ENCODE data around the gene C2orf74.
"Not testable (repeated sequence)": the region's sequence is repeated elsewhere in the genome, so short reads cannot be mapped to it uniquely, and the experiment has no call there.

Gene C2orf74

DNA sequence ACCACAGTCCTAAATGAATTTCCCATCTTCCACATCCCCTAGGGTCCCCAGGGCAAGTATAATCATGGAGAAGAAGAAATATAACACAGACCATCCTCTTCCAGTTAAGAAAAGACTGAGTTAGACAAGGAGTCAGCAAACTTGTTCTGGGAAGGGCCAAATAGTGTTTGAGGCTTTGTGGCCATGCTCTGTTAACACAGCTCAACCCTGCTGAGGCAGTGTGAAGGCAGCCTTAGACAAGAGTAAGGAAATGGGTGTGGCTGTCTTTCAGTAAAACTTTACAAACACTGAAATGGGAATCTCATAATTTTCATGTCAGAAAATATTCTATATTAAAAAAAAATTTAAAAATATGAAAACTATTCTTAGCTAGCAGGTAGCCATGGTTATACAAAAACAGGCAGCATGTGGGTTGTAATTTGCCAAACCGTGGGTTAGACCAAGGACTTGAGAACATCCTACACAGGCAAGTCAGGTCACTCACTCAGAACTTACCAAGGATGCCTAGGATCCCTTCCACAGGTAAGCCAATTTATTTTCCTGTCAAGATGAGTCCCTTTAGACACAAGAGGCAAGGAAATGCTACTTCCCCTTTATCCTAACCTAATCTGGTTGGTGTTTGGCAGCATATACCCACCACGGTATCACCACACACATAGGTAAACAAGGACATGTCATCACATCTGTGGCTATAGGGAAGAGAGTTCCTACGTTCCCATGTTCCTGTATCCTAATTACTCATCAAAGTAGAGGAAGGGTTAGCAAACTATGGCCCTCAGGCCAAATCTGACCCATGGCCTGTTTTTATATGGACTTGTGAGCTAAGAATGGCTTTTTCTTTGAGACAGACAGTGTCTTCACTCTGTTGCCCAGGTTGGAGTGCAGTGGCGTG, 31.9 kb downstream of the C2orf74 start:
- H2AFZ ChIP-seq (ENCODE audit: low read length): no peak overlapping the region
- TF ChIP-seq EZH2phosphoT487 (IDR thresholded peaks at IDR 0.05; ENCODE audit: borderline replicate concordance): no peak
- no peak overlapping the region for H3K4me2 ChIP-seq (ENCODE audit: low read depth, low read length, poor library complexity, severe bottlenecking)

DNA sequence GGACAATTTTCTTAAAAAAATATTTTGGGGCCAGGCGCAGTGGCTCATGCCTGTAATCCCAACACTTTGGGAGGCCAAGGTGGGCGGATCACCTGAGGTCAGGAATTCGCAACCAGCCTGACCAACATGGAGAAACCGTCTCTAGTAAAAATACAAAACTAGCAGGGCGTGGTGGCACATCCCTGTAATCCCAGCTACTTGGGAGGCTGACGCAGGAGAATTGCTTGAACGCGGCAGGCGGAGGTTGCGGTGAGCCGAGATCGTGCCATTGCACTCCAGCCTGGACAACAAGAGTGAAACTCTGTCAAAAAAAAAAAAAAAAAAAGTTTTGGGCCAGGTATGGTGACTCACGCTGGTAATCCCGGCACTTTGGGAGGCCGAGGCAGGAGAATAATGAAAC, 32.7 kb downstream of the C2orf74 start:
- H3K4me1 ChIP-seq (ENCODE audit: insufficient read depth, low read length, poor library complexity, severe bottlenecking); H3K9ac ChIP-seq (ENCODE audit: low read depth, low read length, poor library complexity, severe bottlenecking); H4K20me1 ChIP-seq (ENCODE audit: insufficient read depth, low read length, poor library complexity, severe bottlenecking); H3K9me2 ChIP-seq (replicated peaks; ENCODE audit: low read depth, low read length); H3F3A ChIP-seq (ENCODE audit: low read depth); H2AFZ ChIP-seq (ENCODE audit: low read length); H3K9me3 ChIP-seq (ENCODE audit: insufficient read depth, low read depth, low read length); H3K27me3 ChIP-seq (ENCODE audit: insufficient read depth, low read length, poor library complexity, severe bottlenecking); H3K4me2 ChIP-seq (ENCODE audit: low read depth, low read length, poor library complexity, severe bottlenecking); H3K79me2 ChIP-seq (ENCODE audit: insufficient read depth, low read length); H3K4me3 ChIP-seq (ENCODE audit: low read length, poor library complexity, severe bottlenecking): not testable (repeated sequence)
- peaks cover 10% of the 10 kb centered on the region; the same call in 1 of the 2 replicates for H3K36me3 ChIP-seq (ENCODE audit: insufficient read depth, low read length)

More for the DNA sequence above, 31.9 kb downstream of the C2orf74 start:
- Histone ChIP-seq H4K20me1 (ENCODE audit: insufficient read depth, low read length, poor library complexity, severe bottlenecking) (no peaks in the 10 kb centered on the region), H3K9me3 (ENCODE audit: insufficient read depth, low read depth, low read length) (no peaks in the 10 kb centered on the region), H3K36me3 (ENCODE audit: insufficient read depth, low read length) (peaks cover 15% of the 10 kb centered on the region; the same call in 1 of the 2 replicates), H3K4me3 (ENCODE audit: low read length, poor library complexity, severe bottlenecking) (no peak overlapping the region), H3K9ac (ENCODE audit: low read depth, low read length, poor library complexity, severe bottlenecking) (no peak overlapping the region), H3K27me3 (ENCODE audit: insufficient read depth, low read length, poor library complexity, severe bottlenecking) (no peaks in the 10 kb centered on the region), H3K9me2 (replicated peaks; ENCODE audit: low read depth, low read length) (no peaks in the 10 kb centered on the region), H3K79me2 (ENCODE audit: insufficient read depth, low read length) (no peaks in the 10 kb centered on the region), H3F3A (ENCODE audit: low read depth) (no peaks in the 10 kb centered on the region), H3K4me1 (ENCODE audit: insufficient read depth, low read length, poor library complexity, severe bottlenecking) (no peaks in the 10 kb centered on the region)

DNA sequence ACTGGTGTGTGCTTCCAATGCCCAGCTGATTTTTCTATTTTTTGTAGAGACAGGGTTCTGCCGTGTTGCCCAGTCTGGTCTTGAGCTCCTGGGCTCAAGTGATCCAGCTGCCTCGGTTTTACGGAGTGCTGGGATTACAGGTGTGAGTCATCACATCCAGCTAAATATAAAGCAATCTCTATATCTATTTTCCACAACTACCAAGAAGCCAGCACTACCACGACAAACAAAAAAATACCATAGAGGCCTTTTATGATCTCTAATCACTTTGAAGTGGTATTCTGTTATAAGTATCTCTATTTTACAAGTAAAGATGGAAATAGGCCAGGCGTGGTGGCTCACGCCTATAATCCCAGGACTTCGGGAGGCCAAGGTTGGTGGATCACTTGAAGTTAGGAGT, 34.7 kb downstream of the C2orf74 start:
- Histone ChIP-seq H3K4me3 (ENCODE audit: low read length, poor library complexity, severe bottlenecking) (no peak overlapping the region), H3K4me1 (ENCODE audit: insufficient read depth, low read length, poor library complexity, severe bottlenecking) (no peaks in the 10 kb centered on the region), H3K9me3 (ENCODE audit: insufficient read depth, low read depth, low read length) (no peaks in the 10 kb centered on the region), H2AFZ (ENCODE audit: low read length) (no peak overlapping the region), H3K4me2 (ENCODE audit: low read depth, low read length, poor library complexity, severe bottlenecking) (no peak overlapping the region), H3K79me2 (ENCODE audit: insufficient read depth, low read length) (no peaks in the 10 kb centered on the region), H3K27me3 (ENCODE audit: insufficient read depth, low read length, poor library complexity, severe bottlenecking) (no peaks in the 10 kb centered on the region), H3K9me2 (replicated peaks; ENCODE audit: low read depth, low read length) (no peaks in the 10 kb centered on the region), H3F3A (ENCODE audit: low read depth) (no peaks in the 10 kb centered on the region), H4K20me1 (ENCODE audit: insufficient read depth, low read length, poor library complexity, severe bottlenecking) (no peaks in the 10 kb centered on the region), H3K36me3 (ENCODE audit: insufficient read depth, low read length) (0 out of 2 replicates have a peak, but pooled peaks cover 2% of the 10 kb centered on the region), H3K9ac (ENCODE audit: low read depth, low read length, poor library complexity, severe bottlenecking) (no peak overlapping the region)
- no peak for TF ChIP-seq EZH2phosphoT487 (IDR thresholded peaks at IDR 0.05; ENCODE audit: borderline replicate concordance)

- Histone ChIP-seq H3K27me3 (ENCODE audit: insufficient read depth, low read length, poor library complexity, severe bottlenecking) (no peaks in the 10 kb centered on the region), H3K4me2 (ENCODE audit: low read depth, low read length, poor library complexity, severe bottlenecking) (no peak overlapping the region), H3K9ac (ENCODE audit: low read depth, low read length, poor library complexity, severe bottlenecking) (no peak overlapping the region), H3F3A (ENCODE audit: low read depth) (no peaks in the 10 kb centered on the region), H3K9me3 (ENCODE audit: insufficient read depth, low read depth, low read length) (no peaks in the 10 kb centered on the region), H3K4me1 (ENCODE audit: insufficient read depth, low read length, poor library complexity, severe bottlenecking) (no peaks in the 10 kb centered on the region), H3K36me3 (ENCODE audit: insufficient read depth, low read length) (peaks cover 57% of the 10 kb centered on the region; the same call in 1 of the 2 replicates), H2AFZ (ENCODE audit: low read length) (no peak overlapping the region), H3K4me3 (ENCODE audit: low read length, poor library complexity, severe bottlenecking) (no peak overlapping the region), H4K20me1 (ENCODE audit: insufficient read depth, low read length, poor library complexity, severe bottlenecking) (no peaks in the 10 kb centered on the region), H3K9me2 (replicated peaks; ENCODE audit: low read depth, low read length) (no peaks in the 10 kb centered on the region), H3K79me2 (ENCODE audit: insufficient read depth, low read length) (no peaks in the 10 kb centered on the region)
- TF ChIP-seq CTCF (conservative IDR thresholded peaks at IDR 0.05; ENCODE audit: low read length) (no peak), EZH2phosphoT487 (IDR thresholded peaks at IDR 0.05; ENCODE audit: borderline replicate concordance) (no peak)
Observed at GRCh38 chr2:61205132-61205531, 43.1 kb downstream of the C2orf74 start.
